GM23338 (cell line): ENCODE results near the gene PPL.

Source experiments
- EZH2phosphoT487 ChIP-seq: fragments of 200-600 bp; sonication (generic); IDR thresholded peaks from one replicate; pipeline ENCODE4 v1.8.1; 2018; ENCODE audit warnings: antibody characterized with exemption; ENCODE audit not compliant: unreplicated experiment
- POLR2AphosphoS5 ChIP-seq: IDR thresholded peaks from 2 replicates; pipeline ENCODE4 v1.6.1; 2016; ENCODE audit warnings: antibody characterized with exemption, low read depth
- STAT1 ChIP-seq: IDR thresholded peaks from one replicate; pipeline ENCODE4 v1.6.1; 2016; ENCODE audit warnings: antibody characterized with exemption; ENCODE audit not compliant: unreplicated experiment
- TF ChIP-seq, protein P1 (sequence below), 2 experiments: fragments of 200-600 bp in 1 of 2; sonication (generic) in 1 of 2; conservative IDR thresholded peaks; 2 replicates each; pipeline versions ENCODE4 v1.5.1 to v1.6.1; 2016 to 2017; ENCODE audit warnings: antibody characterized with exemption in 2 of 2, low read depth in 2 of 2, mild to moderate bottlenecking in 2 of 2, moderate library complexity in 1 of 2
- TF ChIP-seq, protein P2 (sequence below): IDR thresholded peaks from 2 replicates; pipeline ENCODE4 v1.6.1; 2016; ENCODE audit warnings: antibody characterized with exemption

DNA sequence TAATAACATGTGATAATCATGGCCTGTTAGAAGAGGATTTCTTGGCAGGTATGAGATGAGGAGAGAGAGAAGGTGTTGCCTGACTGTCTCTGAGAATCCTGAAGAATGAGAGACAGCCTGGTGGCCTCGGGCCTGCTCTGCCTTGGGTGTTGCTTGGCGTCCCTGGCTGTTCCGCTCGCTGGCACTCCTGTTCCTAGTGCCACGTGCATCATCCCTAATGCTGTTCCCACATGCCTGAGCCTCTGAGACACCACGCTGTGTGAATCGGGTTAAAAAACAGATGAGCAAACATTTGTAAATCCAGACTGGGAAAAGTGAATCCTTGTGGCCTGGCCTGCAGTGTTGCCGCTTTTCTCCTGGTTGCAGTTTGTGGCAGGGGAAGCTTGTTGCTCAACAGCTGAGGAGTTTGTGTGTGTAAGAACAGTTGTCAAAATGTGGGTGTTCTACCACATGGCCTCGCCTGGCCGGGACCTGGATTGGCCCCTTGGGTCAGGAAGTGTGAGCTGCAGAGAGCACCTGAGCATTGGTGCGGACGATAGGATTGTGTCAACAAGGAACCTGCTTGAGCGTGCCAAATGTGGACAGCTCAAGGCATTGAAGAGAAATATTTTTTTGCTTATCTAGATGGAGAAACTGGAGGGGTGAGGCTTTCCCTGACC is 67.7 kb downstream of the PPL start:
- TF ChIP-seq, protein P1, sequence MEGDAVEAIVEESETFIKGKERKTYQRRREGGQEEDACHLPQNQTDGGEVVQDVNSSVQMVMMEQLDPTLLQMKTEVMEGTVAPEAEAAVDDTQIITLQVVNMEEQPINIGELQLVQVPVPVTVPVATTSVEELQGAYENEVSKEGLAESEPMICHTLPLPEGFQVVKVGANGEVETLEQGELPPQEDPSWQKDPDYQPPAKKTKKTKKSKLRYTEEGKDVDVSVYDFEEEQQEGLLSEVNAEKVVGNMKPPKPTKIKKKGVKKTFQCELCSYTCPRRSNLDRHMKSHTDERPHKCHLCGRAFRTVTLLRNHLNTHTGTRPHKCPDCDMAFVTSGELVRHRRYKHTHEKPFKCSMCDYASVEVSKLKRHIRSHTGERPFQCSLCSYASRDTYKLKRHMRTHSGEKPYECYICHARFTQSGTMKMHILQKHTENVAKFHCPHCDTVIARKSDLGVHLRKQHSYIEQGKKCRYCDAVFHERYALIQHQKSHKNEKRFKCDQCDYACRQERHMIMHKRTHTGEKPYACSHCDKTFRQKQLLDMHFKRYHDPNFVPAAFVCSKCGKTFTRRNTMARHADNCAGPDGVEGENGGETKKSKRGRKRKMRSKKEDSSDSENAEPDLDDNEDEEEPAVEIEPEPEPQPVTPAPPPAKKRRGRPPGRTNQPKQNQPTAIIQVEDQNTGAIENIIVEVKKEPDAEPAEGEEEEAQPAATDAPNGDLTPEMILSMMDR (conservative IDR thresholded peaks at IDR 0.05; ENCODE audit: low read depth in 2 of 2) = no peak
- TF ChIP-seq, protein P2, sequence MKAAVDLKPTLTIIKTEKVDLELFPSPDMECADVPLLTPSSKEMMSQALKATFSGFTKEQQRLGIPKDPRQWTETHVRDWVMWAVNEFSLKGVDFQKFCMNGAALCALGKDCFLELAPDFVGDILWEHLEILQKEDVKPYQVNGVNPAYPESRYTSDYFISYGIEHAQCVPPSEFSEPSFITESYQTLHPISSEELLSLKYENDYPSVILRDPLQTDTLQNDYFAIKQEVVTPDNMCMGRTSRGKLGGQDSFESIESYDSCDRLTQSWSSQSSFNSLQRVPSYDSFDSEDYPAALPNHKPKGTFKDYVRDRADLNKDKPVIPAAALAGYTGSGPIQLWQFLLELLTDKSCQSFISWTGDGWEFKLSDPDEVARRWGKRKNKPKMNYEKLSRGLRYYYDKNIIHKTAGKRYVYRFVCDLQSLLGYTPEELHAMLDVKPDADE = no peak
- TF ChIP-seq STAT1 (no peak), POLR2AphosphoS5 (no peak), EZH2phosphoT487 (no peak)
